NCI-H146 treated with DMSO at 0.1 percent for 48 hours (cell line): ENCODE measurements around the gene MARVELD3.
A peak's percentile ranks its signal among the peaks of the same experiment; 100 is the strongest.

ENCODE experiments used
- DNase-seq: peaks from one replicate; lab custom pipeline; 2025; ENCODE audit not compliant: unreplicated experiment; lab: John Stamatoyannopoulos, UW

The MARVELD3 gene

DNA sequence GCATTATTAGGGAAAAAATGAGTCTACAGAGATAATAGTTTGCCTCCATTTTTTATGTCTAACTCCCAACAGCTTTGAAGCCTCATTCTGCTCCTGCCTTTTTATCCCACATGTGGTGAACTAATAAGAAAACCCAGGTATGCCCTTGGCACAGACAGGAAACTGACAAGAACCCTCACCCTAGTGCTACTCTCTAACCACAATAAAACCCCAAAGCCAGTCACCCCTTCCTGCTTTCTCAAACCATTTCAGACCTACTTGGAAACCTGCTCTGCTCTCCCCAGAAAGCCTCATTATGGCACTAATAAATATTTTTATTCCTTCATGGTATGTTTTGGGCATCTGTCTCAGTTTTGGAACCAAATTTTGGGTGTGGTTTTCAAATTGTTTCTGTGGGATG, 3.9 kb upstream of the MARVELD3 start:
- DNase-seq, result no peak

DNA sequence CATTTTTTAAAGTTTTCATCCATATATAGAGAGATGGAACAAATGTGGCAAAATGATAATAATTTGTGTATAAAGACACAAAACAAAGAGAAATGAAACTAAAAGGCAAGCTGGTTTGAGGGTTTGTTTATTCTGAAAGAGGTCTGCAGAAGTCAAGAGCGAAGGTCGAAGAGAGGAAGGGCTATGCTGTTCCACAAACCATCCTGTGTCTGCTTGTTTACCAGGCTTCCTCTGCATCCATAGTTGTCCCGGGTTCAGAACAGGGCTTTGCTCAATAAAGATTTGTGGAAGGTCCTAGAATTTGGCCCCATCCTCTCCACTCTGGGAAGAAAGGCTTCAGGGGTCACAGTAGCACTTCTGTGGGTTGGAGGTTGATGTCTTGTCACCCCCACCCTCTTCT, 2.4 kb upstream of the MARVELD3 start:
- no peak for DNase-seq

DNA sequence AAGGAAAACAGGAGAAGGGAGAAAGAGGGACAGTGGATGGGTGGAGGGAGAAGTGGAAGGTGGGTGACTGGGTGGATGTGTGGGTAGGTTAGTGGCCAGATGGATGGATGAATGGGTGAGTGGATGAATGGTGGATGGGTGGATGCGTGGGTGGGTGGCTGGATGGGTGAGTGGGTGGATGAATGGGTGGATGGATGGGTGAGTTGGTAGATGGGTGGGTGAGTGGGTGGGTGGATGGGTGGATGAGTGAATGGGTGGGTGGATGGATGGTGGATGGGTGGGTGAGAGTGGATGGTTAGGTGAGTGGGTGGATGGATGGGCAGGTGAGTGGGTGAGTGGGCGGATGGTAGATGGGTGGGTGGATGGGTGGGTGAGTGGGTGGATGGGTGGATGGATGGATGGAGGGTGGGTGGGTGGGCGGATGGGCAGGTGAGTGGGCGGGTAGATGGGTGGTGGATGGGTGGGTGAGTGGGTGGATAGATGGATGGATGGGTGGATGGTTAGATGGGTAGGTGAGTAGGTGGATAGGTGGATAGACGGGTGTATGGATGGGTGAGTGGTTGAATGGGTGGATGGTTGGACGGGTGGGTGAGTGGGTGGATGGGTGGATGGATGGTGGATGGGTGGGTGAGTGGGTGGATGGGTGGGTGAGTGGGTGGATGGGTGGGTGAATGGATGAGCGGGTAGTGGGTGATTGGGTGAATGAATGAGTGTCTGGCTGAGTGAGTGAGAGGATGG, 702 bp upstream of the MARVELD3 start:
- no peak for DNase-seq

DNA sequence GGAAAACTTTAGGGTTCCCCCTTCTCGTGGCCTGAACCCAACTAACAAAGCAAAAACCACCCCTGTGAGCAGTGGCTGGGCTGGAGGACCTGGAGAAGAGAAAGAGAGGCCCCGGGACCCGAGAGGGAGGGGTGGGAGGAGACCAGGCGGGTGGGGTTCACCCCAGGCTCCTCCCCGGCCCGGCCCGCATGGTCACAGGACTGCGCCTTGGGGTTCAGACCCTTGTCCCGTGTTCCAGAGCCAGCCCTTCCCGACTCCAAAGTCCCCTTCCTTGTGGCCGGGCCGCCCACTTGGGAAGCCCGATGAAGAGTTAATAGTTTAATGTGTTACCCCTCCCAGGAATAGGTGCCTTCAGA, 852 bp downstream of the MARVELD3 start:
- no peak for DNase-seq

DNA sequence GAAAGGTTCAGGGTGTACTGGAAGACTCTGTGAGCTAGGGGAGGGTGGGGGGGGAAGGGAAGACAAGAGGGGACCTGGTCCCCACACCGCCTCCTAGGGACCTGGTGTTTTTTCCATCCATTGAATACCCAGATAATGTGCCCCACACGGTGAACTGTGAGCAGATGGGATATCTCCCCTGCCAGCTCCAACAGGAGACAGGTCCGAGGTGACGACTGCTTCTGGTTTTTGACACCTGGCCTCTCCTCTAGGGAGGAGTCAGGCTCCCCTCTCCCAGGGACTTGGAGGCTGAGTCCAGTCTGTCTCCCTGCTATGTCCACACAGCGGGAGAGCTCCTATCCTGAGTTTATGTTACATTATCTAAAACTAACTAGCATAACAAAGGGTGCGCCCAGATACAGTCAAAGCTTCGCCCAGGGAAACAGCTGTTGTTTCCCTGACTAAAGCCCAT, 1.8 kb downstream of the MARVELD3 start:
- peak; percentile 18 for DNase-seq

DNA sequence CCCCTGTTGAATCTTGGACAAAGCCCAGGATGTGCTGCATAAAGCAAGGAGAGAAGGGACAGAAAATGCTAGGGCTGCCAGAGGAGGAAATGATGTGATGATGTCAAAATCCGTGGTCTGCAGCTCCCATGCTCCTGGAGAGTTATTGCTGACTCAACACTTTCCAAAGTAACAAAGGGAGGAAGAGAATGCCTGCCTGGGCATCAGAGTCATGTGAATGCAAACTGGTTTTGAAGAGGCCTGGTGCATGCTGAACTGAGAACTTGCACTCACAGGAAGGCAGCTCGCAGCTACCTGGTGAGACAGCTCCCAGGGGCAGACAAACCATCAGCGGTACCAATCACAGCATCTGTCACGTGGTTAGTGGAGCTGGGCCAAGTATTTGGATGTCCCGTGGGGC, 2.8 kb downstream of the MARVELD3 start:
- no peak for DNase-seq

DNA sequence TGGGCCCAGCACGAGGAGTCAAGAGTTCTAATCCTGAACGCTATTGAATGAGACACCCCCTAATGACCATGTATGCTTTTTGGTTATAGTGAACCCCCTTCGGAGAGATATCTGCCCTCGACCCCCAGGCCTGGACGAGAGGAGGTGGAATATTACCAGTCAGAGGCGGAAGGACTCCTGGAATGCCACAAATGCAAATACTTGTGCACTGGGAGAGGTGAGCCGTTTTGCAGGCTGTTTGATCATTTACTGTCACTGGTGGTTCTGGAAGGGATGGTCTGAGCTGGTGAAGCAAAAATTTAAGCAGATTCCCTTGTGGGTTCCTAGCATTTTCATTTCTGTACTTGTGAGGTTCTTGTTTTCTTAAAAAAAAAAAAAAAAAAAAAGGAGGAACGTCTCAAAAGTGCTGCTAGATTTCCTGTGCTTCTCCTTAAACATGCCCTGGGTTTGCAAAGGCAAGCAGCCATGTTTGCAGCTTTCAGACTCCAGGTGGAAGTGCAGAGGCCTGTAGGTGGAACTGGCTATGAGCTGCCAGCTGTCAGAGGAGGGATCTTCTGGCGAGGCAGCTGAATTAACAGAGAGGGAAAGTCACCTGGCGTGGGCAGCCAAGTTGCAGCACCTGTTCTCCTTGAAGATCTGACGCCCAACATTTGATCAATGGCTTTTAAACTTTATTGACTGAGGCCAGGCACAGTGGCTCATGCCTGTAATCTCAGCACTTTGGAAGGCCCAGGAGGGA, 3.5 kb downstream of the MARVELD3 start:
- peak; percentile 14 for DNase-seq

DNA sequence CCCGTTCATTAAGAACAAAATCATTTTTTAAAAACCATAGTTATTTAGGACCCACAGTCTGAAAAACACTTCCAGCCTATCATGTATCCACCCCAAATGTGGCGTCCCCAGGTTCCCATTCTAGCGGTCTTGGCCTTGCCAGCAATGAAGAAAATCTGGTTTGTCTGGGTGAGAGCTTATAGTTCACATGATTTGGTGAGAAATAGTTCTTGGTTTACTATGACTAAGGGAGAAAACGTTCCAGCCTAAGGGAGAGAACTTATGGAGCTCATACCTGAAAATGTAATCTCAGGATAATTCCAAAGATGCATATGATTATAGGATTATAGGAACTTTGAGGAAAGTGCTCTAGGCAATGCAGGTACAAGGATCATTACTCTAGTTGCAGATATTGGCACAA, 4.8 kb downstream of the MARVELD3 start:
- no peak for DNase-seq

DNA sequence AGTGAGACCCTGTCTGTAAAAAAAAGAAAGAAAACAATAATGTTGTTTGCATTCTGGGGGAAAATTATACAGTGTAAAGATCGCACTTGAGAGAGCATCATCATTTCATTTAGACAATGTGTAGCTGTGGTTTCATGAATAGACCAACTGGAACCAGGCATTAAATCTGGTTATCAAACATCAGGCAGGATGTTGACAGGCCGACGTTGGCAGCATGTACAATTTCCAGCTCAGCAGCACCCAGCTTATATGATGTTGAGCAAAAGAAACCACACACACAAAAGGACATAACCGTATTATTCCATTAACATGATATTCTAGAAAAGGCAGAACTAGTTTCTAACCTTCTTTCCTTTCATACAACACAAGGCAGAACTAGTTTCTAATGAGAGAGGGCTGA, 5.8 kb downstream of the MARVELD3 start:
- DNase-seq, result peak; percentile 3

DNA sequence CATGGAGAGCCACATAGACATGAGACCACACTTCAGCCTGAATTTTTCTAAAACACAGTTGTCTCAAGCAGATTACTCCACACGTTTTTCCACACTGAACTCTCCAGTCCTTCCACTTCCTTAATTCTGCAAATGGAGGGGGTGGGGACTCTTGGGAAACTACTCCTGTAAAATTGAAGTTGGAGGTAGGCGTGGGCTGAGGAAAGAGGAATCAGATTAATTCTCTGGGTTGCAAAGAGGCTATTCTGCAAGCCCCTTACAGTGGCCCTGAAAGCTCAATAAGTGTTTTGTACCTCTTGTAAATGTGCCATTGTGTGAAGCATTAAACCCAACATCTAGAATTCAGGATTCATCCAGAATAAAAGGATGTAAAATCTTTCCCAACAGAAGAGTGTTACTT, 9.6 kb downstream of the MARVELD3 start:
- no peak for DNase-seq

DNA sequence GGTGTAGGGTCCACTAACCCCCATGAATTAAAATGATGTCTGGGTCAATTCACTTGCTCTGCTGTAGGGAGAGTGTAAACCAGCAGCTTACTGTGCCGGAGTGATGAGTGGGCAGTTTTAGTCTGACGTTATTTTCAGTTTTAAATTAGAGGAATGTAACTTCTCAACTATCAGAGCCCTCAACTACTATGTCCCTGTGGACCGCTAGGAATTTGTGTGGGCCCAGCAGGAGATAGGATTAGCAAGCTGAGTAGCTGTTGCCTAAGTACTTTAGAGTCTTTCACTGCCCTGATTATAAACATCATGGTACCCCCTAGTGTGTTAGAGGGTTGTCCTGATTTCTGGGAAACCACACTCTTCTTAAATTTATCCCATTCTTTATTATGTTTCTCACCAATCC, 11.4 kb downstream of the MARVELD3 start:
- DNase-seq, result no peak

DNA sequence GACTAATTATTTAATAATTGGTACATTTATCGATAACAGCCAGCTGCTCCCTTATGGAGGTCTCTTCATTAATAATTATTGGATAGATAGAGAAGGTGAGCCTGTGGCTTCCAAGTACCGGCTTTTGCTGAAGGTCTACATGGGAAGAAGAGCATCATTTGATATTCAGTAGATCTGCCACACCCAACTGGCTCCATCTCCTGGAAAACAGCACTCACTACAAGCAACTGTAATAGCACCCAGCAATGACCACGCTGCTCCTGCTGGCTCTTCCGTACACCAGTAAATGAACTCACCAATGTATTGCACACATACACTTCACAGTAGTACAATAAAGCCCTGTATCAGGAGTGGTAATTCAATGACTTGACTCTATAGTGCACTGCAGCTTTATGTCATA, 19.5 kb downstream of the MARVELD3 start:
- DNase-seq, result peak; percentile 13

DNA sequence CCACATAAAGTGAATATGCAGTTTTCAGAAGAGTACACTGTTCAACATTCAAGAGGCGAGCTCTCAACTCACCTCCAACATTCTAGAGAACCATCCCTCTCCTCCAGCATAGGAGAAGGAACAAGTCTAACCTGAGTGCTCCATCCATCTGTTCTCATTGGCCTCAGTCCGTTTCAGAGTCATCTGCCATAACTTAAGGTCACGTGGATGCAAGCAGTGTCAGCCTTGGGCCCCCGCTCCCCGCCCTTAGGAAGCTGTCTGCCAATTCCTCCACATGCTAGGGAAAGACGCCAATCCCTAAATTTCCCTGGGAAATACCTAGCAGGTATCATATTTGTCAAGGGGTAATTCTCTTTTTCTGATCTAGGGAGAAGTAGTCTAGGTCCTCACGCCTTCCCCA, 21.4 kb downstream of the MARVELD3 start:
- DNase-seq, result no peak

DNA sequence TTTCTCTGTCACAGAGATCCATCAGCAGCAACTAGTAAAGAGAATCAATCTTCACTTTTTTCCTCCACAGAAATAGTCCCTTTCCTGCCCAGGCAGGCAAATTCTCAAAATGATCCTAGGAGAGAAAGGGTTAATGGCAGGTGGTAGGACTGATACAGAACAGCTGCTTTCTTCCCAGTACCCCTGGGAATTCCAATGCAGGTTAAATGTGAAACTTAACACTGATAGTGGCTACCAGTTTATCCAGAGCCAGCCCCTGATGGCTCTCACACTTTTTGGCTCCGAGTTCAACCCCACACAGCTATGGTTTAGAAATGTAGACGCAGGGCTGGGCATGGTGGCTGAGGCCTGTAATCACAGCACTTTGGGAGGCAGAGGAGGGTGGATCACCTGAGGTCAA, 22.2 kb downstream of the MARVELD3 start:
- DNase-seq, result no peak

DNA sequence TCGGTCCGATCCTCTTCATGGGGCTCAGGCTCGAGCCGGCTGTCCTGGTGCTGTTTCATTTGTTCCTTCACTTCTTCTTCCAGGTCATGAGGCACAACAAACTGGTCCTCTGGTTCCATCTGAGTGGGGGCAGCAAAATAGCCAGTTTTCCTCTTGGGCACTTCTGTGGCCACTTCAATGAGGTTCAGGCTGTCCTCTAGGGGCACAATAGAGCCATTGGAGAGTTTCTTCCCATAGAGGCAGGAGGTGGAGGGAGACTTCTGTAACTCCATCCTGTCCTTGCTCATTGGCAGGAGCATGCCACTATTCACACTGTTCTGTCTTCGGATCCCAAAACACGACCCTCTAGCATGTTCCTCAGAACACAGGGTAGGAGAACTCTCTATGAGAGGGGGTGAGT, 22.9 kb downstream of the MARVELD3 start:
- no peak for DNase-seq

DNA sequence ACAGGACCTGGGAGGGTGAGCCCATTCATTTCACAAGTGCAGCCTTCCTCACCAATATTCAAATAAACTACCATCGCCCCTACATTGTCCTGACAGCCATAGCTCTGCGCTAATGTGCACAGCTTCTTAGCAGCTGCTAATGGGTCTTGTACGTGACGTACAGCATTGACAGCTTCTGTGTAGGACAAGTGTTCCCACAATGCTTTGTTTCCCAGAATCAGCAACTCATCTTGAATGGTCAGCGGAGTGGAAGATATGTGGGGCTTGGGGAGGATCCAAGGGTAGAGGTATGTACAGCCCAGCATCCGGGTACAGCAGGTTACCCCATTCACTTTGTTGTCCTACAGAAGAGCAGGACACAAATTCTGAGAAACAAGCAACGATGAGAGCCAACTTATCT, 23.7 kb downstream of the MARVELD3 start:
- no peak for DNase-seq

DNA sequence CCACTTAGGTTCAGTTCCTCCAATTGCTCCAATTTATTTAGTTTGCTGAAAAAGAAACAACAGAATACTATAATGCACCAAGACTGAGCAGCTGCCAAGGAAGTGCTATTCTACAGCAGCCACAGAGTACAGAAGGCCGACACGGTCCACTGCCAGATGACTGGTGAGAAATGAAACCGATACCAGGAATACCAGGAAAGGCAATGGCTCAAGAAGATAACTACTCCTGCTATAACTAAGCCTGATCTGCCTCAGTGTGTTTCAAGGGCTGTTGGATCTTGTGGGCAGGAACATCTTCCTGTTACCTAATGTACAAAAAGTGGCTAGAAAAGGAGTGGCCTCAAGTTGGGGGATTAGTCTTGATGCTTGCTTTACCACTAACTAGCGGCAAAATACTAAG, 32.8 kb downstream of the MARVELD3 start:
- DNase-seq, result no peak

DNA sequence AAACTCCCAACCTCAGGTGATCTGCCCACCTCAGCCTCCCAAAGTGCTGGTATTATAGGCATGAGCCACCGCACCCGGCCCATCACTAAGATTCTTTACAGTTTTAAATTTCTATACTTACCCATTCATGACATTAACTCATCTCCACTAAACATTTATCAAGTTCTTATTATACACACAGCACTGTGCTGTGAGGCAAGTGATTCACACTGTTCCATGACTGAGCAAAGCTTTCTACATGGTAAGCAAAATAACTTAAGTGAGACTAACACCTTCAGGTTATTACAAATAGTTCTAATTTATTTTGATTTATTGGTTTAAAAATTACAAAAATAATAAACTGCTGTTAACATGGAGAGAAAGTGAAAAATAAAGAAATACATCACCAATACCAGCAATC, 33.5 kb downstream of the MARVELD3 start:
- DNase-seq, result no peak

DNA sequence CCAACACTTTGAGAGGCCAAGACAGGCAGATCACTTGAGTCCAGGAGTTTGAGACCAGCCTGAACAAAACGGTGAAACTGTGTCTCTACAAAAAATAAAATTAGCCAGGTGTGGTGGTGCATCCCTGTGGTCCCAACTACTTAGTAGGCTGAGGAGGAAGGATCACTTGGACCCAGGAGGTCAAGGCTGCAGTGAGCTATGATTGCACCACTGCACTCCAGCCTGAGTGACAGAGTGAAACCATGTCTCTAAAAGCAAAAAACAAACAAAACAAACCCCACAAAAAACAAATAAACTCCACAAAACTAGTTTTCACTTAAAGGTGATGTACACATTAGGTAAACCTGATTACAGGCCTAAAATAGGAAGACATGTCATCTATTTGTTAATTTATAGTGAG, 40.3 kb downstream of the MARVELD3 start:
- no peak for DNase-seq

DNA sequence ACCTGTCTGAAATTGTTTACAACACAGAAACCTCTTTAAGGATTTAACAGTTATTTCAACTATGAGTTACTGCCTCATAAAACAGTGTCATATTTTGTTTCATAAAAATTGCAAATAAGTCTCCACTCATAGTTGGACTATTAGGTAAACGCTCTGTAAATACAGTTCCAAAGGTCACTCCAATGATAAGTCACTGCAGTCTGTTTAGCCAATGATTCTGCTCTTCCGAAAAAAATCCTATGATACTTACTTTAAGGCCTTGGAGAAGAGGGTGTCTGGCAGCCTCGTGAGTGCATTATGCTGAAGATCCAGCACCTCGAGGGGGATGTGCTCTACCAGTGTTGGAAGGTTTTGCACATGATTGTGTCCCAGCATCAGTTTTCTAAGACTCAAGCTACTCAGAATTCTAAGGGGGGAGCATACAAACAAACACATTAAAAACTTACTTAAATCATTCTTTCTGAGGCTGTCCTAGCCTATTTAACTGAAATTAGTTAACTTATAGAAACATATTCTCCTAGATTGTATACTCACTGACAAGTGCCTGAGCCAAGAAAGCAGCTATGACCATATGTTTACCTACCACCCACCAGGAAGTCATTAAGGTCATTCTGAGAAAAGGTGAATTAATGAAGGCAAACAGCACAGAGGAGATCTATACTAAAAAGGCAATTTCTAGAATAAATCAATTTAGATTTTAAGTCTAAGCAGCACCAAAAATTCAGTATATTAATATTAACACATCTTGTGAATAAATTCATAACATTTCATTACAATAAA, 41.1 kb downstream of the MARVELD3 start:
- DNase-seq, result no peak

DNA sequence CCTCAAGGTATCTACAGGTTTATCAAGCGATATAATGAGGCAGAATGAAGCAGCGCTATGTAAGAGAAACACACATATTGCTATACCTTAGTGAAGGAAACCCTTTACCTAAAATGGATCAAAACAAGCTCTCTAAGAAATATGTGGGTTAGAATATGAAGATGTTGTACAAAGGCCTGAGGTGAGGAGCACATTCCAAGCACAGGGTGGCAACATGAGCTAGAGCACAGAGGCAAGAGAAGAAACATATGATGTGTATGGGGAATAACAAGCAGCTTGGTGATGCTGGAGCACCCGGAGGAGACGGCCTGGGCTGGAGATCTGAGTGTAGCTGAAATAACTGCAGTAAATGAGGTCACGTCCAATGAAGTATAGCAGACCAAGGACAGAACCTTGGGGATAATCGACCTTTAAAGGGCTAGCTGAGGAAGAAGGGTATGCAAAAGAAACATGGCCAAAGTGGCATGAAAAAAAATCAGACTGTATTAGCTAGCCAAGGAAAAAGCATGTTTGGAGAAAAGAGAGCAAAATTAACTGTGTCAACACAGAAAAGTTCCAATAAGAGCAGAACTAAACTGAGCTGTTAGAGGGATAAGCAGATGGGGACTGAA, 44.0 kb downstream of the MARVELD3 start:
- DNase-seq, result no peak

DNA sequence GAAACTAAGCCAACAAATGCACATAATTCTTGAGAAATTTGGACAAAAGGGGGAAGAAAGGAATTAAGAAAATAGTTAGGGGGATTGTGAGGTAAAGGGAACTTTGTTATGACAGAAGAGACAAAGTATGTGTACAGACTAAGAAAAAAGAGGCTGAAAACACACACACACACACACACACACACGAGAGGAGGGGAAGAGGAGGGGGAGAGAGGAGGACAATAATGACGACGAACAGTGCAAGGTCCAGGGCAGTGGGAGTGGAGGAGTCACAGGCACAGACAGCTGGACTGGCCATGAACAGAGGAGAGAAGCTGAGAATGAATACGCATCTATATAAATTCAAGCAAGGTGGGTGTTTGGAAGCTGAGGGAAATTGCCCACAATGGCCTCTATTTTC, 44.6 kb downstream of the MARVELD3 start:
- no peak for DNase-seq
